M059J (cell line): ENCODE data around the gene LYPD6B. TPM values are rescaled to one million over a fixed set of nuclear protein-coding genes. Genes with fewer than 3 reads are reported as not detected.

Source experiments
- DNase-seq: peaks from one replicate; pipeline ENCODE4 v3.0.0-alpha.2; 2012; ENCODE audit warnings: low read depth
- total RNA-seq: library from RNA; depleted of rRNA; stranded (reverse); fragments of >200 nt; shearing (Covaris generic); gene quantifications from 2 replicates; pipeline ENCODE4 v1.2.3, GENCODE V29; 2014

LYPD6B gene
- total RNA-seq, 1 experiment from 2014 or later: 28.8 TPM

GRCh38 chr2:149104221-149104620, 65.7 kb downstream of the LYPD6B start:
- DNase-seq: no peak

DNA sequence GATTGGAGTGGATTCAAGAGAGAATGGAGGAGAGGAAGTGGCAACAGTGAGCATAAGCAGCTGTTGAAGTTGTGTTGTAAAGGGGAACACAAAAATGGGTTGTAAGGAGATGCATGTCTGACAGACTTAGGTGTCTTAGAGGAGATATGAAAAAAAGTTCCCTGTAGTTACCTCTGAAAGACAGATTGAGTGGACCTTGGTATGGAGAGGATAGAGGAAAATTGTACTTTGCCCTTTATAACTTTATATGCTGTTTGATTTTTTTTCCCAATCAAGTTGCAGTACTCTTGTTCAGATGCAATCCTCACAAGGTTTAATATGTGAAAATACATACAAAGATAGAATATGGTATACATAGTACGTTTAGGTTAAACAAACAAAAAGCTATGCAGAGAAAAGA, 73.6 kb downstream of the LYPD6B start:
- DNase-seq: no peak

- DNase-seq: no peak
Measured at GRCh38 chr2:149112713-149113112, 74.2 kb downstream of the LYPD6B start.

- no peak for DNase-seq
Measured at GRCh38 chr2:149115781-149116180, 77.3 kb downstream of the LYPD6B start.

GRCh38 chr2:149119368-149119767, 80.9 kb downstream of the LYPD6B start:
- no peak for DNase-seq

GRCh38 chr2:149122516-149122915, 84.0 kb downstream of the LYPD6B start:
- no peak for DNase-seq

DNA sequence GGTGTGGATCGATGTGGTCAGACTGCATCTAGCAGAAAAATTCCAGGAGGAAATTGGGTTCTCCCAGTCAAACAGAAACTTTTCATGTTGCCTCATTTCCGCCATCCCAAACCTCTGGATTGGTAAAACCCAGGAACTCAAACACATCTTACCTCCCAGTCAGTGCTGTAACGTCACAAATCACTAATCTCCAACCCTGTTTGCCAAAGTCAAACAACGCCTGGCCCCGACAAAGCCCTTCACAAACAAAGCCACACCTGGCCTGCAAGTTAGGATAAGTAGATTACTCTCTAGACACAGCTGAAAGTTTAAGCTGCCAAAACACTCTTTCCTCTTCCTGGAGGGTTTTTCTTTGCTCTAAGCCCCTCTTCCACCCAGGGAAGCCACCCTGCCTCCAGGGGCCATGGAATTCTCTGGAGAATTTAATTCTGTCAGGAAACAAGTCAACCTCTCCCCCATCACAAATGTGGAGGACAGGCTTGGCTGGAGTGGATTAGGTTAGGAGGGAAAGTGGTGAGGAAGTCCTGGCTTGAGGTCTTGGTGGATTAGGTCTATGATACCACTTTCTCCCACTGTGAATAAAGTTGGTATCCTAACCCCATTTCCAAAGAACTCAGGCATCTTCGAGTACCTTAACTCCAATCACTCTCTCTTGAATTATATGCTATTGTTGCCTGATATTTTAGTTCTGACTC, 86.7 kb downstream of the LYPD6B start:
- no peak for DNase-seq

DNA sequence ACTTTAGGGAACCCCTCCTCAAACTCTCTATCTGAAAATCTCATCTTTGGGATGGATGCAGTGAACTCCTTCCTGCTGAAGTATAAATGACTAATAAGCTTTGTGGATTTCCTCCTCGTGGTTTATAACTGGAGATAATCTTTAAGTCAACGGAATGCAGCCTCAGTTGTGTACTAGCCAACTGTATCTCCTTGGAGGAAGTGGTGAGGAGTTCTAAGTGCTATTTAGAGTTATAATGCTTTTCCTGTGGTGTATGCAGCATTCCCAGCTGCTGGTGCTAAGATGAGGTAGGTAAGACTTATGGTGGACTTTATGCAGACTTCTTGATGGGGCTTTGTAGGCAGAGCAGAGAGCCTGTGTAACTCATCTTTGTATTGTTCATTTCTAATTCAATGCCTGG, 90.9 kb downstream of the LYPD6B start:
- peak; percentile 66 for DNase-seq

DNA sequence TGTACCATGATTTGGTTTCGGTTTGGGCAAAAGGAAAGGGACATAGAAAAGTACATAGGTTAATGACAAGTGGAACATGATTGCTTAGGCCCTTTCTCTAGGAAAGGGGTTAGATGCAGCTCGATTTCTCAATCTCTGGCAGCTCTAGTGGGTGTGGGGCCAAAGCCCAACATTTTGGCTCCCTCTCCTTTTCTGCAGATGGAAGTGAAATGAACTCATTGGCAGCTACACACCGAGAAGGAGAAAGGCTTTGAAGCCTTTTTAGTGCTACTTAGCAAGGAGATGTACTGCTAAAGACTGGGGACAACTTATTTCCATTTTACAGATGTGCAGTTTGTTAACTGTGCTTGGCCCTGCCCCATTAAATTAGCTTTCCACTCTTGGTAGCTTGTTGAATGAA, 93.8 kb downstream of the LYPD6B start:
- no peak for DNase-seq

GRCh38 chr2:149132901-149133300, 94.4 kb downstream of the LYPD6B start:
- no peak for DNase-seq

- DNase-seq: no peak
Measured at GRCh38 chr2:149134335-149134923, 95.9 kb downstream of the LYPD6B start.

DNA sequence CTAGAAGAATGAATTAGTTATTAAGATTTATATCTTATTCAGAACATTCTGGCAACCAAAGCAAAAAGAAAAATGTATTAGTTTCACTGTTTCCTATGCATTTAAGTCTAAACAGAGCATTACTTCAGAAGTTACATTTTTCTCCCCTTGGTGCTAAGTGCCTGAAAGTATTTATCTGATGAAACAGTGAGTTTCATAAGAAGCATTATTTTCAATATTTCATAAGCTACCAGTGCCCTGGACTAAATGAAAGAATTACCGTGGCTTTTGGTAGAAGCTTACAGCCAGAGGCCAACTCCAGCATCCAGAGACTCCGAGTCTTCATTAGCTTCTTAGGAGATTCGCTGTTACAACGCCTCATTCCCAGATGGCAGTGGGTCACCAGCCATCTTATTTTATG, 97.6 kb downstream of the LYPD6B start:
- DNase-seq: no peak

DNA sequence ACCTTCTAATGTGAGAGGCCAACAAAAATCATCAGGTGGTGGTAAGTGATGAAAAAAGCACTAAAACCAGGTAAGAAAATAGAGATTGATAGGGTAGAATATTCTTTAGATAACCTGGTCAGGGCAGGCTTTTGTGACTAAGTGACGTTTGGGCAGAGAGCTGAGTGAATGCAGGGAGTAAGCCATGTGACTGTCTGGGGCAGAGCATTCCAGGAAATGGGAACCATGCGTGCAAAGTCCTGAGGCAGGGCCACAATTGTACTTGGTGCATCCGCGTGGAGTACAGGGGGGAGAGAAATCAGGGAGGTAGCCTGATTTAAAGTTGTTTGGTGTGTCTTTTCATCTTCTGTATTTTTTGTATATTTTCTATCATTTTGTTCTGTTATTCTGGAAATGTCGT, 102.5 kb downstream of the LYPD6B start:
- peak; percentile 28 for DNase-seq

DNA sequence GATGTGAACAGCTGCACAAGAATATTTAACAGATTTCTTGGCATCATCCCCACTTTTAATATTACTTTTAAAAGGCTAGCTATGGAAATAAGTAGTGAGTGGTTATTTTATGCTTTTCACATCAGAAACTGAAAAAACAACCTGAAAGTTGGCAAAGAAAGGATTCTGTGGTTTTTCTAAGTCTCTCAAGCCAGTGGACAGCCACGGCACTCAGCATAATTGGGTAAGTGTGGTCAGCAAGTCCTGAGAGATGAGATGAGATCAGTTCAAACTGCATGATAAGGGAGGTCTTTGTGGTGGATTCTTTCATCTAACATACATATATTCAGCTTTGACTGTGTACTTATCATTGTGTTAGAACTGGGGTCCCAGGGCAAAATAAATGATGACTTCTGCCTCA, 105.2 kb downstream of the LYPD6B start:
- peak; percentile 74 for DNase-seq

DNA sequence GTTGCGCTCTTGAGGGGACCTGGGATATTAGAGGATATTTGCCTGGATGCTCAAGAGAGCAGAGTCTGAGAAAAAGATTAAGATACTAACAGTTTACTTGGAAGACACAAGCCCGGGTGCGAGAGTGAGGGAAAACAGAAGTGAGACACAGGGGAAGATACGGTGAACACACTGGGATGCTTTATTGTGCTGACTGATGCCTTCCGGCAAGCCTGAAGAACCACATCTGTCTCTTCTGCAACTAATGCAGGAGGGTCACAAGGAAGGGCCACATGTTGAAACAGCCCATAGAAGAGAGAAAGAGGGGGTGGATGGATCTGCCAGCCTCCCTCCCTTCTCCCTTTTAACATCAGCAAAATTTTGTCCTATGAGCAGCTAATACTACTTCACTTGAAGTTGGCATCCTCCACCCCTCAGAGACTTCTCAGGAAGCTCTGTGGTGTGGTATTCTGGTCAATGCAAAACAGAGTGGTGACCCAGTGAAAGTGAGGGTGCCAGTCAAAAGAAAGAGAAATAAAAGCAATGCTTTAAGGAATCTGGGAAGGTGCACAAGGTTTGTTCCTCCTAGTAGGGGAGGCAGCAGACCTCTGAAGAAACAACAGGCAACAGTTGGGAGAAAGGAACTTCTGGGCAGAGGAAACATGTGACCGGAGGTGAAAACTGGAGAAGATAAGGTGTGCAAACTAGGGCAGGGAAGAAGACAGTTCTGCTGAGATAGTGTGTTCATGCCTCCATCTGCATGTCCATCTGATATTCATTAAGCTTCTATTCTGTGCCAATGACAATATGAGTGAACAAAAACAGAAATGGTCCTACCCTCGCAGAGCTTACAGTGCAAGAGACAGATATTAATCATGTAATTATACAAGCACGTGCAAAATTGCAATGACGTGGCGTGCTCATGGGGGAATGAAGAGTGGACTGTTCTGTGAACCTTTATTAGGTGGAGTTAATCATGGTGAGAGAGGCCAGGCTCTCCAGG, 107.1 kb downstream of the LYPD6B start:
- DNase-seq: no peak

- DNase-seq: no peak
Measured at GRCh38 chr2:149146876-149147275, 108.4 kb downstream of the LYPD6B start.

DNA sequence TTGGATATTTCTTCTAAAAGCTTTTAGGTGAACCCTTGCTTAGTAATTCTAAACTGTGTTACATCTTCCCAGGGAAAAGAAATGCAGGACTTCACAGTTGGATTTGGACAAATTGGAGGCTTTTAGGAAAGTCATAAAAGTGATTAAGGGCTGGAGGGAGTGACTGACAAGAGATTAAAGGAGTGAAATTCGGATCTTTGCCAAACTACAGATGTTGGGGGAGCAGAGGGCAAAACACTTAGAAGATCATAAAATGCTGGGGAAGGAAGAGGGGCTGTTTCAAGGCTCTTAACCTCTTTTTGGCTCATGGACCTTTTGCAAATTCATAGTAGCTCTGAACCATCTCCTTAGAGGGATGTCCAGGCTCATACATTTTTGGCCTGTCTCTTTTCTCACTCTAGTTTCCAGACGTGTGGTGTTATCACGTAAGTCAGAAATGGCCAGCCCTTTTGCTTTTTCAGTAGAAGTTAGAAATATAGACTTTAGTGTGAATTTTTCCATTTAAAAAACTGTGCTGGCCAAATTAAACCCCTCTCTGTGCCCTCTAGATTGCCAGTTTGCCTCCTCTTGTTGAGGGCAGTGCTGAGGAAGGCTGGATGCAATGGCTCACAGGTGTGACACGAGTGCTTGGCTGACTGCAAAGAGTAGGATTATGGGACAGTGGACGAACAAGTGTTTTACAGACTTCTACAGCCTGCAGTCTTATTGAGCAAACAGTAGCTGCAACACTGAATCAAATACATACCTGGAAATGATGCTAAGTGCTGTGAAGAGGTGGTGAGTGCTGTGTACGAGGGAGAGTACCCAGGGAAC, 109.9 kb downstream of the LYPD6B start:
- DNase-seq: no peak

- DNase-seq: no peak
Measured at GRCh38 chr2:149149007-149149297, 110.5 kb downstream of the LYPD6B start.

DNA sequence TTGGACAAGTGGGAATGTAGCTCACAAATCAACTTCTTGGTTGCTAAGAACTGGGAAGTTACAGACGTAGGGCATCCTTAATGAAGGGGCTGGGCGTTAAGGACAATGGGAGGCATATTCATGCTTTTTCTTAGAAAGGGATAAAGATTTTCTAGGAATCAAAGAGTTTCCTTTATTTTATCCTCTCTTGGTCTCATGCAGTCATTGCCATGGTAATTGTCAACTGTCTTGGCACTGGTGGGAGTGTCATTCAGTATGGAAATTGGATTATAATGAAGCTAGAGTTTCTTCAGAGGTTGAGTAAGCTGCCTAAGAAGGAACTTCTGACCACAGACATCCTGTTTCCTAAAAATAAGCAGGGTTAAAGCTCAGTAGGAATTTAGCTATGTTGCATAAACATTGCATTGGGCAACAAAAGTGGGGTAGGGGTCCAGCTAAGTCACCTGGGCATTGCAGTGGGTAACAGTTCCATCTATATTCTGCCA, 114.0 kb downstream of the LYPD6B start:
- peak; percentile 49 for DNase-seq

DNA sequence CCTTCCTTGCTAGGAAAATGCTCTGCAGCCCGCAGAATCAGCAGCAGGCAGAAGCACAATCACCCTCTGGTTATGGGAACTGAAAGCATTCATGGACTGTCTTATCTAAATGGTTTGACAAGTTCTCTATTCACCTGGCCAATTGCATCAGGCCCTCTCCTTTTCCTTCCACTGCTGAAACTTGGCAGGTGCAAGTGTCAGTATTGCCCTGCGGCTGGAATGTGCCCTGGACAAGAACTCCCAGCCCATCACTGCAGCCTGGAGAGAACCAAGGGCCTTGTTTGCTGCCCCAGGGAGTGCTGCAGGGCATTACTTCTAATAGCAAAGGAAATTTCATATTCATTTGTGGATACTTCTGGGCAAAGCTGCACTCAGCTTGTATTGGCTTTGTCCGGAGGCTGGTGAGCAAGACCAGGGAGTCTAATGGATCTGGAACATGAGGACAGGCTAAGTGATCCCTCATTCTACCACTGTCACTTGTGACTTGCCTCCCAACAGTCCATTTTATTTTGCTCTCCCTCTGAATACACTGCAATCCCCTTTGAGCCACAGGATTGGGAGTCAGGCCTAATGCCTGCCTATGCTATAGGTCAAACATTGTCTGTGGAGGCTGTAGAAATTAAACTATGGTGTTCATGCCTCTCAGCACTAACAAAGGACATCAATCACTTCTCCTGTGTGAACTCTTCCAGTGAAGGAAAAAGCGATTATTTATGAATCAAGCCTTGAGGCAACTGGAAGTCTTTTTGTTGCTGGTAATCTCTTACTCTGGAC, 116.9 kb downstream of the LYPD6B start:
- DNase-seq: no peak

DNA sequence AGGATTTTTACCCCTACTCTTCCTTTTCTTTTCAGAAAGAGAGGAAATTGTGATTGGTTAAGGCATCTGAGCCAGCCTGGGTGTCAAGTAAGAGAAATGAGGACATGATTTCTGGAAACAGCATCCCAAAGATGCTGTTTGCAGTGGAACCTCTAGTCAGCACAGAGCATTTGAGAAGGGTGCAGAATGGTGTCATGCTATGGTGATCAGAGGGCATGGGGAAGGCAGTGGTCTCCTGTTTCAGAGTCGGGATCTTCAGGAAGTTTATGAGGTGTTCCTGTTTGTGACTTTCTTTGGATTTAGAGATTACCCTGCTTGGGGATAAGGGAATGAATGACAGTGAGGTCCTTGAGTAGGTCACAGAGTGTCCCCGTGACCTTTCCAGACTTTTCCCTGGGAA, 117.5 kb downstream of the LYPD6B start:
- DNase-seq: no peak
